Inferior parietal cortex (tissue), 1 donor: ENCODE measurements around the gene COA1.
A peak's percentile ranks its signal among the peaks of the same experiment; 100 is the strongest.
"Not testable (repeated sequence)": the region's sequence is repeated elsewhere in the genome, so short reads cannot be mapped to it uniquely, and the experiment has no call there.

ENCODE experiments used
- DNase-seq: peaks from one replicate; pipeline ENCODE4 v3.0.0-alpha.2; 2016; ENCODE audit errors: extremely low spot score

Gene COA1

GRCh38 chr7:43727003-43727402 lies 2.3 kb downstream of the COA1 start:
- DNase-seq, result no peak

- no peak for DNase-seq
Measured at GRCh38 chr7:43726466-43726865, 2.9 kb downstream of the COA1 start.

- DNase-seq, result no peak
Measured at GRCh38 chr7:43725251-43725650, 4.1 kb downstream of the COA1 start.

GRCh38 chr7:43723007-43723341 lies 6.3 kb downstream of the COA1 start:
- DNase-seq, result no peak

- DNase-seq, result peak; percentile 78
Measured at GRCh38 chr7:43721193-43721806, 8.0 kb downstream of the COA1 start.

- no peak for DNase-seq
Measured at GRCh38 chr7:43716598-43716997, 12.7 kb downstream of the COA1 start.

- not testable (repeated sequence) for DNase-seq
Measured at GRCh38 chr7:43715966-43716365, 13.4 kb downstream of the COA1 start.

- no peak for DNase-seq
Measured at GRCh38 chr7:43711503-43711902, 17.8 kb downstream of the COA1 start.

- not testable (repeated sequence) for DNase-seq
Measured at GRCh38 chr7:43708055-43708454, 21.3 kb downstream of the COA1 start.

- DNase-seq, result no peak
Measured at GRCh38 chr7:43703573-43703972, 25.8 kb downstream of the COA1 start.

- DNase-seq, result no peak
Measured at GRCh38 chr7:43702974-43703373, 26.3 kb downstream of the COA1 start.

GRCh38 chr7:43701929-43702328 lies 27.4 kb downstream of the COA1 start:
- no peak for DNase-seq

GRCh38 chr7:43701500-43701854 lies 27.8 kb downstream of the COA1 start:
- no peak for DNase-seq

- no peak for DNase-seq
Measured at GRCh38 chr7:43700646-43701499, 28.4 kb downstream of the COA1 start.

GRCh38 chr7:43700059-43700501 lies 29.2 kb downstream of the COA1 start:
- peak; percentile 87 for DNase-seq

GRCh38 chr7:43698460-43699255 lies 30.7 kb downstream of the COA1 start:
- no peak for DNase-seq

- DNase-seq, result no peak
Measured at GRCh38 chr7:43697690-43698089, 31.6 kb downstream of the COA1 start.

- DNase-seq, result no peak
Measured at GRCh38 chr7:43695365-43695764, 34.0 kb downstream of the COA1 start.

GRCh38 chr7:43694399-43694748 lies 34.9 kb downstream of the COA1 start:
- DNase-seq, result no peak

GRCh38 chr7:43693687-43694398 lies 35.5 kb downstream of the COA1 start:
- DNase-seq, result no peak

GRCh38 chr7:43692582-43693373 lies 36.5 kb downstream of the COA1 start:
- no peak for DNase-seq
